SU-DHL-6 (cell line): ENCODE results near the gene OR5K4.

Experiments used
- H2AFZ ChIP-seq: fragments of 200-600 bp; sonication (generic); 2 replicates; pipeline ENCODE4 v1.6.1; 2014; ENCODE audit warnings: low read depth, mild to moderate bottlenecking, moderate library complexity, mixed read lengths, antibody characterized with exemption, low read length; ENCODE audit not compliant: severe bottlenecking
- H3F3A ChIP-seq: fragments of 200-600 bp; shearing (Covaris generic); 2 replicates; pipeline ENCODE4 v1.6.0; 2016; ENCODE audit warnings: antibody characterized with exemption, mild to moderate bottlenecking; ENCODE audit not compliant: insufficient read depth
- H3K27ac ChIP-seq: fragments of 200-600 bp; sonication (generic); 2 replicates; pipeline ENCODE4 v1.5.1; 2016; ENCODE audit warnings: low read depth, mild to moderate bottlenecking, low read length, moderate library complexity, mixed read lengths
- H3K27me3 ChIP-seq: fragments of 200-600 bp; sonication (generic), shearing (Covaris generic); 2 replicates; pipeline ENCODE4 v1.6.0; 2014; ENCODE audit warnings: mild to moderate bottlenecking, low read length
- H3K36me3 ChIP-seq: fragments of 200-600 bp; sonication (generic); 2 replicates; pipeline ENCODE4 v1.6.1; 2014; ENCODE audit warnings: mild to moderate bottlenecking, low read length, mixed read lengths
- H3K4me2 ChIP-seq: fragments of 300-600, 200-600 bp; shearing (Covaris generic), sonication (generic); 2 replicates; pipeline ENCODE4 v1.6.0; 2014; ENCODE audit warnings: low read length, low read depth, mild to moderate bottlenecking; ENCODE audit not compliant: poor library complexity, severe bottlenecking
- H3K4me3 ChIP-seq: fragments of 200-600 bp; sonication (generic); 2 replicates; pipeline ENCODE4 v1.5.1; 2014; ENCODE audit warnings: antibody characterized with exemption, low read length, mild to moderate bottlenecking, mixed read lengths; ENCODE audit not compliant: insufficient read depth, poor library complexity, severe bottlenecking
- H3K79me2 ChIP-seq: fragments of 200-600 bp; sonication (generic); 2 replicates; pipeline ENCODE4 v1.6.1; 2014; ENCODE audit warnings: mild to moderate bottlenecking, low read length, moderate library complexity; ENCODE audit not compliant: insufficient read depth
- H3K9ac ChIP-seq: fragments of 200-600 bp; sonication (generic); 2 replicates; pipeline ENCODE4 v1.7.0; 2014; ENCODE audit warnings: mild to moderate bottlenecking, low read length
- H3K9me2 ChIP-seq: fragments of 200-600 bp; sonication (generic); replicated peaks from 2 replicates; pipeline ENCODE4 v1.6.1; 2014; ENCODE audit warnings: low read length; ENCODE audit not compliant: insufficient read depth
- H3K9me3 ChIP-seq: fragments of 200-600 bp; sonication (generic); 2 replicates; pipeline ENCODE4 v1.6.1; 2014; ENCODE audit warnings: low read length, mixed read lengths; ENCODE audit not compliant: insufficient read depth
- H4K20me1 ChIP-seq: fragments of 200-600 bp; sonication (generic); 2 replicates; pipeline ENCODE4 v1.6.1; 2014; ENCODE audit warnings: low read depth, mild to moderate bottlenecking, antibody characterized with exemption, low read length, moderate library complexity, mixed read lengths
- CTCF ChIP-seq: fragments of 200-600 bp; sonication (generic); IDR thresholded peaks from one replicate; pipeline ENCODE4 v1.5.1; 2017; ENCODE audit warnings: antibody characterized with exemption, mild to moderate bottlenecking, low read length, moderate library complexity; ENCODE audit not compliant: insufficient read depth, poor library complexity, severe bottlenecking
- EZH2phosphoT487 ChIP-seq: fragments of 200-600 bp; sonication (generic), shearing (Covaris generic); conservative IDR thresholded peaks from 2 replicates; pipeline ENCODE4 v1.6.1; 2018; ENCODE audit warnings: mild to moderate bottlenecking, antibody characterized with exemption, low read length, moderate library complexity, mixed read lengths

OR5K4 gene

DNA sequence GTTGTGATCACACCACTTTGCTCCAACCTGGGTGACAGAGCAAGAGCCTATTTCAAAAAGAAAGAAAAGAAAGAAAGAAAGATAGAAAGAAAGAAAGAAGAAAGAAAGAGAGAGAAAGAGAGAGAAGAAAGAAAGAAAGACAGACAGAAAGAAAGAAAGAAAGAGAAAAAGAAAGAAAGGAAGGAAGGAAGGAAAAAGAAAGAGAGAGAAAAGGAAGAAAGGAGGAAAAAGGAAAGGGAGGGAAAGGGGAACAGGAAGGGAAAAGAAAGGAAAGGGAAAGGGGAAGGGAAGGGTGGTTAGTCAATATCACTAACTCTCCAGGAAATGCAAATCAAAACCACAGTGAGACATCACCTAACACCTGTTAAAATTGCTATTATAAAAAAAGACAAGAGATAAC lies 18.2 kb downstream of the OR5K4 start:
- Histone ChIP-seq H3K27me3 (no peaks in the 10 kb centered on the region), H2AFZ (no peak overlapping the region), H3K36me3 (no peaks in the 10 kb centered on the region), H3K9me2 (no peaks in the 10 kb centered on the region), H3K9me3 (no peaks in the 10 kb centered on the region), H3F3A (no peaks in the 10 kb centered on the region), H3K27ac (no peak overlapping the region), H3K4me3 (no peak overlapping the region), H3K4me2 (no peak overlapping the region), H3K79me2 (no peaks in the 10 kb centered on the region), H3K9ac (no peak overlapping the region), H4K20me1 (no peaks in the 10 kb centered on the region)
- TF ChIP-seq CTCF, result no peak
- no peak for TF ChIP-seq EZH2phosphoT487

GRCh38 chr3:98372445-98372844 lies 18.8 kb downstream of the OR5K4 start:
- no peak overlapping the region for H3K4me3 ChIP-seq

DNA sequence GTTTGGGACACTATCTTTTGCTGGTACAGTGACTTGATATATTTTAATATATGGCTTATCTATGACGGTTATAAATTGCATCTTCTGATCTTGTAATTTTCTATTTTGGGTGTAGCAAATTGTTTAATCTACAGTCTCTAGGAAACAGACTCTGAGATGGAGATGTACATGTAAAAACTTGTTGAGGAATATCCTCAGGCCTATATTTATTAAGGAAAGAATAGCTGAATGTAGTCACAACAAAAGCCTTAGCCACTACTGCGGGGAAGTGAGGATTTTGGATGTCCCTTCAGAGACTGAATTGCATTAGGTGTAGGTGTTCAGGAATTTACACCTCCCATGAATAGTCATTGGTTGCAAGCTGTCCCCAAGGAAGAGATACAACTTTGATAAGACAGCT lies 23.0 kb downstream of the OR5K4 start:
- no peaks in the 10 kb centered on the region for H4K20me1 ChIP-seq

More at GRCh38 chr3:98372445-98372844, 18.8 kb downstream of the OR5K4 start:
- Histone ChIP-seq H3K79me2 (no peaks in the 10 kb centered on the region), H3K27me3 (no peaks in the 10 kb centered on the region), H3F3A (no peaks in the 10 kb centered on the region), H2AFZ (no peak overlapping the region), H3K36me3 (no peaks in the 10 kb centered on the region), H3K27ac (no peak overlapping the region), H3K9ac (no peak overlapping the region), H3K4me2 (no peak overlapping the region), H4K20me1 (no peaks in the 10 kb centered on the region), H3K9me3 (no peaks in the 10 kb centered on the region), H3K9me2 (no peaks in the 10 kb centered on the region)
- no peak for TF ChIP-seq CTCF
- no peak for TF ChIP-seq EZH2phosphoT487

More for the DNA sequence above, 23.0 kb downstream of the OR5K4 start:
- no peaks in the 10 kb centered on the region for H3K36me3 ChIP-seq
- H3K79me2 ChIP-seq, result no peaks in the 10 kb centered on the region
- H3K27ac ChIP-seq, result no peak overlapping the region
- no peaks in the 10 kb centered on the region for H3K9me2 ChIP-seq
- no peak overlapping the region for H2AFZ ChIP-seq
- H3K27me3 ChIP-seq, result no peaks in the 10 kb centered on the region
- TF ChIP-seq EZH2phosphoT487 (no peak), CTCF (no peak)
- no peaks in the 10 kb centered on the region for H3K9me3 ChIP-seq
- H3F3A ChIP-seq, result no peaks in the 10 kb centered on the region
- H3K4me2 ChIP-seq, result no peak overlapping the region
- H3K4me3 ChIP-seq, result no peak overlapping the region
- H3K9ac ChIP-seq, result no peak overlapping the region
